GM12873 (cell line): ENCODE results near the gene SLC25A22.

ENCODE experiments used
- TF ChIP-seq, protein P1 (sequence below): IDR thresholded peaks from 2 replicates; pipeline ENCODE4 v1.5.1; 2012; ENCODE audit warnings: low read depth, mild to moderate bottlenecking, moderate library complexity, low read length, control low read depth; ENCODE audit not compliant: insufficient read depth; ENCODE audit errors: missing control alignments

Gene SLC25A22

DNA sequence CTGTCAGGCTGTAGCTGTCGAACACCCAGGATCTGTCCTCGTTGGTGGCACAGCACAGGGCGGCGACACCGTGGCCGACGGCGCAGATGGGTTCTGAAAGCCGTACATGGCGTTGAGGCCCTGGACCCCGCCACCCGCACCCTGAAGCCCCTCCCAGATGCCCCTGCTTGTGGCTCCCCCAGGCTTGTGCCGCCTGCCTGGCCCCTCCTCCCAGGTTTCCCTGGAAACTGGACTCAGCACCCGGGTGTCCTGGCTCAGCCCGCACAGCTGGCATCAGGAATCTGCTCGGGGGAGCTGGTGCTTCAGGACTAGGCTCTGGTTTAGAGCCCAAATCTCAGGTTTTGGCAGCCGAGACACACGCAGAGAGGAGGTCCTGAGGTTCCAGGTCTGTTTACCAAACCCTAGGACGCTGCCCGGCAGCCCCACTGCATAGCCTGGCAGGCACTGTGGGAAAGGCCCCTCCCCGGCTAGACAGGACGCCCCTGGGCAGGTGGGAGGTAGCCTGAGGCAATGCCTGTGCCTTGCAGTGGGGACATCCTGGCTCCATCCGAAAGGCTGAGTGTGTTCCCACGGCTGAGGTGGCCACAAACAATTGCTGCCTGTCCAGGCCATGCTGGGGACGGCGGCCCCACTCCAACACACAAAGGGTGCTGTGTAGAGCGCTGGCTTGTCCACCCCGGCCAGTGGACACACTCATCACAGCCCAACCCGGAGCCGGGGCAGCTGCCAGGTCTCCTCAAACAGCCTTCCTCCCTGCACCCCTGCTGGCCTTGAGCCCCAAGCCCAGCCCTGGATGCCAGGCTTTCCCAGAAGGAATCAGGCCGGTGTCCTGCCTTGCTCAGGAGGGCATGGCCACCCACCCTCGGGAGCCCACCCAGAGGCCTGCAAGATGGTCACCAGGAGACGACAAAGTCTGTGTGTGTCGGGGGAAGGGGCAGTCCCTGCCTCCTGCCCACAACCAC, 25.4 kb downstream of the SLC25A22 start:
- TF ChIP-seq, protein P1, sequence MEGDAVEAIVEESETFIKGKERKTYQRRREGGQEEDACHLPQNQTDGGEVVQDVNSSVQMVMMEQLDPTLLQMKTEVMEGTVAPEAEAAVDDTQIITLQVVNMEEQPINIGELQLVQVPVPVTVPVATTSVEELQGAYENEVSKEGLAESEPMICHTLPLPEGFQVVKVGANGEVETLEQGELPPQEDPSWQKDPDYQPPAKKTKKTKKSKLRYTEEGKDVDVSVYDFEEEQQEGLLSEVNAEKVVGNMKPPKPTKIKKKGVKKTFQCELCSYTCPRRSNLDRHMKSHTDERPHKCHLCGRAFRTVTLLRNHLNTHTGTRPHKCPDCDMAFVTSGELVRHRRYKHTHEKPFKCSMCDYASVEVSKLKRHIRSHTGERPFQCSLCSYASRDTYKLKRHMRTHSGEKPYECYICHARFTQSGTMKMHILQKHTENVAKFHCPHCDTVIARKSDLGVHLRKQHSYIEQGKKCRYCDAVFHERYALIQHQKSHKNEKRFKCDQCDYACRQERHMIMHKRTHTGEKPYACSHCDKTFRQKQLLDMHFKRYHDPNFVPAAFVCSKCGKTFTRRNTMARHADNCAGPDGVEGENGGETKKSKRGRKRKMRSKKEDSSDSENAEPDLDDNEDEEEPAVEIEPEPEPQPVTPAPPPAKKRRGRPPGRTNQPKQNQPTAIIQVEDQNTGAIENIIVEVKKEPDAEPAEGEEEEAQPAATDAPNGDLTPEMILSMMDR = no peak

DNA sequence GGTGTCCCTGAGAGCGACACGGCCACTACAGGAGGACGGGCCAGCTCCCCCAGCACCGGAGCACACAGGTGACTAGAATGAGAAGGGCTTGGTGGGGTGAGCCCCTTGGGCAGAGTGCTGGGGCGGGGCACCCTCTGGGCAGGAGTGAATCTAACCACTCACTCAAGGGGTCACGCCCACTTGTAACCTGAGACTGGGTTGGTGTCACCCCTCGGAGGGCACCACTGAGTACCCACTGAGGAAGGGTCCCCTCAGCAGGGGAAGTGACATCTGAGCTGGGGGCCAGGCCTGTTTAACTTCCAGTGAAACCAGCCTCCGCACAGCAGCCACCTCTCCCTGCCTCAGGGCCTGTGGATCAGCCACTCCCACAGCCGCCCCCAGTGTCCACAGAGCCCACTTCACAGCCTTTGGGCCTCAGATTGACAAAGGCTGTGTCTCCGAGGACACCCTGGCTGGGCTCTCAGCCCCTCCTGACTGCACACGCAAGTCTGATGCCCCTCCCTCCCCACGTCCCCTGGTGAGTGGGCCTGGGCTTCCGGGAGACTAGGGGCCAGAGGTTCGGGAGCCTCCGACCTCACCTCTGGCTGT, 26.4 kb downstream of the SLC25A22 start:
- TF ChIP-seq, protein P1 = no peak

DNA sequence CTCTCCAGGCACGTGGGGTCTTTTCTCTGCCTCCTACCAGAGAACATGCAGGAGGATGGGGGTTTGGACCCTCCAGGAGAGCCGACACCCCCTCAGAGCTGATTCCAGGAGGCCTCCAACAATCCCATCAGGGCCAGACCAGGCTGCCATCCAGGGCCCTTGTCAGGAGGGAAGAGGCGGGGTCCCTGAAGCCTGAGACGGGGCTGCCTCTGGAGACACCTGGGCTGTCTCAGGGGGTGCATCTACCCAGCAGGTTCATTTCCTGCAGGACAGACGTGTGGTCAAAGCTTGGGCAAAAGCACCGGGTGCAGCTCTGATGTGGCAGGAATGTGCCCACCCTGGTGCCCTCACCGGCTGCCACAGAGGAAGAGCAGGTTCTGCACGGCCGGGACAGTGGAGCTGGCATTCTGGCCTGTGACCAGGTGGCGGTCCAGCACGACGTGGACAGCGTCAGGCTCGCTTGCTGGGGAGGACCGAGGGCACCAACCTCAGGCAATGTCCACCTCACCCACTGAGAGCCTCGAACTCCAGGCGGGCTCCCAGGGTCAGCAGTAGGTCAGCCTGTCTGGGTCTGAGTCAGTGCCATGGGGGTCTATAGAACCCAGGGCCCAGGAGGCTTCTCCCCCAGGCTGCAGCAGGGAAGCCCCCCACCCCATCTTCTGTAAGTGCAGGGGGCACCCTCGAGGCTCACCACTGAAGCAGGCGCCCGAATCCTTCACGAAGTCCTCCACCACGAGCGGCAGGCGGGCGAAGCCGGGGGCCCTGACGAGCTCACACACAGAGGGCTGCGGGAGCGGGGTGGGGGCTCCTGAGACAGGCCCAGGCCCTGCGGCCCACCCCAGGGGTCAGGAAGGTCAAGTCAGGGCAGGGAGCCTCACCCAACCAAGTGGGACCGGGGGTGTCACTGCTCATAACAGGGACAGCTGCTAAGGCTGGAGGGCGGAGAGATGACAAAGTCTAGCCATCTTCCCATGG, 27.2 kb downstream of the SLC25A22 start:
- TF ChIP-seq, protein P1 = no peak

DNA sequence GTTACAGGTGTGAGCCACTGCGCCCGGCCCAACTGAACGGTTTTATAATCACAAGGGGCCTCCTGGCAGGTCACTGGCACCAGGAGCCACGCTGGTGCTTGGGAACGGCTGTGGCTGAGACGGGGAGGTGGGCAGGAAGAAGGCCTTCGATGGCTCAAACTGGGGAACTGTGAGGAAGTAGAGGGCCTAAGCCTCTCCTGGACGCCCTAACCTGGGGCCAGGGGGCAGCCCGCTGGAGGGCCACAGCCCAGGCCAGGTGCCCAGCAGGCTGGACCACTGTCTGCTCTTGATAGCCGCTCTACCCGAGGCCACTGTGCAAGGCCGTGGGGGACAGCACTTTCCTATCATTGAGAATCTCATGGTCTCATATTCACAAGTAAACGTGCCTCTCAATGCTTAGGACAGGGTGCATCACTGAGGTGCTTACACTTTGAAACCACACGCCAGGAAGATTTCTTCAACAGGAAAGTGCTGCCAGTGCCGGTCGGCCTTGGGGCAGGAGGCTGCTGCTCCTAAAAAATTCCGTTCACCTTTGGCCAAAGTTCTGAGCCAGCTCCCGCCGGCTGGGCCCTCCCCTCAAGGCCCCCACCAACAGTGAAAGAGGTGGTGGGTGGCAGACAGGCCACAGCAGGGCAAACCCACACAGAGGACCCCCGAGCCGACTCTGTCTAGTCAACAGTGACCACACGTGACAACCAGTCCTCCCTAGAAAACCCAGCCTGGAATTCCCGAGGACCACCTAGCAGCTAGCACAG, 28.0 kb downstream of the SLC25A22 start:
- TF ChIP-seq, protein P1 = no peak

DNA sequence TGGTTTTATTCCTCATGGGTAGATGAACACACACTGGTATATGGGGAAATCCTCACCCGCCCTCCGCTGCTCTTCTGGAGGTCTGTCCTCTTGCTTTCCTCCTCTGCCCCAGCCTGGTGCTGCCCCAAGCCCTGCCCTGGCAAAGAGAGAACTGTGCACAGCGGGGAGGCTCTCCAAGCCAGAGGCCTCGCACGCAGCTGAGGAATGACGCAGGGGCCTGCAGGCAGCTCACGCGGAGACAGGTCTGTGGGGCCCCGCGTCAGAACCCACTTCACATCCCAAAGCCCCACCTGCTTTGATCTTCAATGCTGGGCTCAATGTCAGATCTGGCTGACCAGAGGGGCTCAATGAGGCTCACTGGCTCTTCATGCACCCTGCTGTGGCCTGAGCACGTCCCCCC, 30.8 kb downstream of the SLC25A22 start:
- TF ChIP-seq, protein P1 = no peak

DNA sequence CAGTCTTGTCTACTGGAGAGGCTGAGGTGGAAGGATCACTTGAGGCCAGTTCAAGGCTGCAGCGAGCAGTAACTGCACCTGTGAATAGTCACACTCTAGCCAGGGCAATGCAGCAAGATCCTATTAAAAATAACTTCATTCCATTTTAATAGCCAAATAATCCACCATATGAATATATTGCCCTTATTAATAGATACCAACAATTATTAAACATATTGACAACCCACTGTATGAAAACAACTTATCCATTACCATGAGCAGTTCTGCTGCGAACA, 31.2 kb downstream of the SLC25A22 start:
- TF ChIP-seq, protein P1 = no peak
